ENCODE results near the gene GLG1.
"Not testable (repeated sequence)": the region's sequence is repeated elsewhere in the genome, so short reads cannot be mapped to it uniquely, and the experiment has no call there.

Gene GLG1

DNA sequence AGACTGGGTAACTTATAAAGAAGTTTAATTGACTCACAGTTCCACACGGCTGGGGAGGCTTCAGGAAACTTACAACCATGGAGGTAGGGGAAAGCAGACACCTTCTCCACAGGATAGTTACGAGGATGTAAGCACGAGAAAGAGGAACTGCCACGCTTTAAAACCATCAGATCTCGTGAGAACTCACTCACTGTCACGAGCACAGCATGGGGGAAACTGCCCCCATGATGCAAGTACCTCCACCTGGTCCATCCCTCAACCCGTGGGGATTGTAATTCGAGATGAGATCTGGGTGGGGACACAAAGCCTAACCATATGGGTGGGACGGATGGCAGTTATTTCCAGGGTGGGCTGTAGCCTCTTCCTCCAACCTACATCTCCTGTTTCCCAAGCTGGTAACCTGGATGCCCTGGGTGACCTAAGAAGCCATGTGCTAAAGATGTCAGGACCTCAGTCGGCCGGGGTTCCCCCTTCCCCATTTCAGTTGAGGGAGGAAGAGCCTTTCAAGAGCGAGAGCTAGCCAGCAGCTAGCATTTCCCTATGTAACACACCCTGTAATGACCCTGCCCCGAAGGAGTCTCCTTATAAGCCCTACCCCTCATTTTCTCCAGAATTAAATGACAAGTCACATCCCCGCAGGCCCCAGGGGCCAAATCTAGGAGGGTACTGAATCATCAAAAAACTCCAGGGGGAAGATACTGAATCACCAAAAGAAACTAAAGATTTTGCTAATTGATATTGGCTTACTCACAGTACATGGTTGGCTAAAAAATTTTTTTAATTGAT lies 202.6 kb downstream of the GLG1 start:
- ATAC-seq = peak; percentile 34 to 43

DNA sequence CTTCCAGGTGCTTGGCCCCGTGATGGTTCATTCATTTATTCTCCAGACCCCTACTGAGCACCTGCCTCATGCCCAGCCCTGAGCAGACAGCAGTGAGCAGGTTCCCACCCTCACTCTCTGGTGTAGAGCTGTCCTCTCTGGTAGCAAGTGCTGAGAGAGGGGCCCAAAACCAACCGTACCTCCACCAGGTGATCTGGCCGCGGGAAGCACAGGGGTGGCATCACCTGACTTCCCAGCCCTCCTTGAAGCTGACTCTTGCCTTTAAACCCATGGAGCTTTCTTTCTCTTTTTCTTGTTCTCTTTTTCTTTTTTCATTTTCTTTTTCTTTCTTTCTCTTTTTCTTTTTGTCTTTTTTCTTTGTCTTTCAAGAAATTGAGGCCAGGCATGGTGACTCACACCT lies 206.7 kb downstream of the GLG1 start:
- not testable (repeated sequence) for ATAC-seq

DNA sequence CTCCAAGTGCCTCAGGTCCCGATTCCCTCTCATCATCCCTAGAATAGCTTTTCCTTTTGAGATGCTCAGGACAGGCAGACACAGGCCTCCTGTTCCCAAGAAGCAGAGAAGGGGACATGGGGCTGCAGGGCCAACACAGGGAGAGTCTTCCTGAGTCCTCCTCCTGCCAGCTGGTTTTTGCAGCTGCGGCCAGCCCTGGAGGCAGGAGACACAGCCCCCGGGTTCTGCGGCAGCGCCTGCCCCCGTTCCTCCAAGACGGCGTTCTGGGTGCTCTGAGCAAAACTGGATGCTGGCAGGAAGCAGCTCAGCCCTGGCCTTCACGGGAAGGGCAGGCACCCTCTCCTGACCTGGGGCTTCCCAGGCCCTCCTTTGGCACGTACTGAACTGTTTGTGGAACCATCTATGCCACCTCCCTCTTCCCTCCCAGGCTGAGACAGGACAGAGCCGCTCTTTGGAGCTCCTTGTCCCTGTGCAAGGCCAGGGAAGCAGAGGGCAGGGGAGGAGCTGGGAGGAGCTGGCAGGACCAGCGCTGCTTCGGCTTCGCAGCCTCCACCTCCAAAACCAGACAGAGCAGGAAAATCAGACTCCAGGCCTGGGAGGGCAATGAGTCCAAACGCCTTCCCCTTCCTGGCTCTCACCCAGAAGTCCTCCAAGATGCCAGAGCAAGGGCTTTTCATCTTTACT lies 208.6 kb downstream of the GLG1 start:
- not testable (repeated sequence) for ATAC-seq

All from activated CD4-positive, CD25-positive, alpha-beta regulatory T cell treated with anti-CD3 and anti-CD28 coated beads, Interleukin-2, amount 50 U/mL, for 24 hours (primary cell).